B cell (primary cell): ENCODE measurements around the gene ATP6V1D. TPM values are rescaled to one million over a fixed set of nuclear protein-coding genes. Genes with fewer than 3 reads are reported as not detected.

ENCODE experiments used
- ATAC-seq: fragments of 200-7000 bp; cut with Tn5 transposase; one replicate; pipeline ENCODE4 v1.10.0; 2021; ENCODE audit warnings: low read depth, mild to moderate bottlenecking, moderate number of reproducible peaks, moderate library complexity
- CTCF ChIA-PET: fragments of 350-600 bp; sonication (Branson Sonifier 250); formaldehyde crosslinking; loops from one replicate; lab custom pipeline; 2021; ENCODE audit warnings: antibody characterized with exemption, inconsistent platforms; lab: Charles Lee
- POLR2A ChIA-PET: fragments of 350-600 bp; sonication (Branson Sonifier 250); formaldehyde crosslinking; loops from one replicate; lab custom pipeline; 2021; ENCODE audit warnings: antibody characterized with exemption; lab: Charles Lee
- DNase-seq: peaks from one replicate; pipeline ENCODE4 v3.0.0; 2013
- H2AFZ ChIP-seq: 2 replicates; pipeline ENCODE4 v1.6.1; 2012; ENCODE audit warnings: mild to moderate bottlenecking, low read depth, low read length; ENCODE audit not compliant: insufficient read depth, poor library complexity, severe bottlenecking
- H3K27ac ChIP-seq, 2 donors: 1 replicate in 1 of 2; 2 replicates in 1 of 2; pipeline ENCODE4 v1.5.1; 2012 to 2013; ENCODE audit warnings: low read length in 2 of 2, mild to moderate bottlenecking in 2 of 2, moderate library complexity in 1 of 2
- H3K27me3 ChIP-seq, 4 experiments: fragments of 200-600 bp in 1 of 4; sonication (generic) in 1 of 4; replicated peaks in 1 of 4; 1 replicate in 2 of 4; 2 replicates in 2 of 4; pipeline versions ENCODE4 v1.6.1 to v1.7.0; 2013 to 2016; ENCODE audit warnings: low read length in 3 of 4, mild to moderate bottlenecking in 2 of 4, mixed read lengths in 1 of 4, moderate library complexity in 1 of 4; ENCODE audit not compliant: insufficient read depth in 4 of 4, control insufficient read depth in 3 of 4; ENCODE audit errors: control extremely low read depth in 1 of 4
- H3K36me3 ChIP-seq, 2 experiments: replicated peaks in 1 of 2; 1 replicate in 1 of 2; 2 replicates in 1 of 2; pipeline versions ENCODE4 v1.6.1 to v1.7.1; 2013; ENCODE audit warnings: low read length in 1 of 2; ENCODE audit not compliant: insufficient read depth in 2 of 2, control insufficient read depth in 1 of 2; ENCODE audit errors: control extremely low read depth in 1 of 2, extremely low read depth in 1 of 2
- H3K4me1 ChIP-seq, 2 donors: fragments of 200-600 bp in 1 of 2; sonication (generic) in 1 of 2; 1 replicate in 1 of 2; 2 replicates in 1 of 2; pipeline versions ENCODE4 v1.5.1 to v1.6.1; 2013 to 2017; ENCODE audit warnings: low read length in 2 of 2; ENCODE audit not compliant: control insufficient read depth in 2 of 2, insufficient read depth in 2 of 2
- H3K4me2 ChIP-seq: replicated peaks from 2 replicates; pipeline ENCODE3; 2012; ENCODE audit warnings: mild to moderate bottlenecking, low read depth, low read length; ENCODE audit not compliant: poor library complexity, severe bottlenecking
- H3K4me3 ChIP-seq, 5 experiments: fragments of 200-600 bp in 1 of 5; sonication (generic) in 1 of 5; 1 replicate in 3 of 5; 2 replicates in 2 of 5; pipeline versions ENCODE4 v1.5.1 to v1.7.0; 2011 to 2016; ENCODE audit warnings: low read length in 4 of 5, mild to moderate bottlenecking in 4 of 5, low read depth in 2 of 5, control low read depth in 1 of 5, moderate library complexity in 1 of 5; ENCODE audit not compliant: insufficient read depth in 1 of 5; ENCODE audit errors: control extremely low read depth in 1 of 5, extremely low read depth in 1 of 5
- H3K79me2 ChIP-seq: fragments of 200-600 bp; sonication (generic); one replicate; pipeline ENCODE4 v1.6.0; 2016; ENCODE audit warnings: low read length; ENCODE audit not compliant: control insufficient read depth, insufficient read depth
- H3K9ac ChIP-seq: fragments of 200-600 bp; sonication (generic); 2 replicates; pipeline ENCODE4 v1.6.1; 2017; ENCODE audit warnings: mild to moderate bottlenecking, low read length, moderate library complexity
- H3K9me3 ChIP-seq, 3 donors: one replicate each; pipeline versions ENCODE4 v1.6.1 to v1.7.1; 2013; ENCODE audit warnings: low read length in 2 of 3; ENCODE audit not compliant: control insufficient read depth in 2 of 3, insufficient read depth in 1 of 3; ENCODE audit errors: control extremely low read depth in 1 of 3
- H4K20me1 ChIP-seq: 2 replicates; pipeline ENCODE4 v1.6.0; 2012; ENCODE audit warnings: mild to moderate bottlenecking, low read length; ENCODE audit not compliant: insufficient read depth, control insufficient read depth, poor library complexity, severe bottlenecking
- H3K27ac Mint-ChIP-seq: one replicate; pipeline ENCODE4 v1.8.0; 2021; ENCODE audit warnings: mixed read lengths
- H3K27me3 Mint-ChIP-seq: one replicate; pipeline ENCODE4 v1.8.0; 2021; ENCODE audit warnings: mixed read lengths
- H3K4me1 Mint-ChIP-seq: one replicate; pipeline ENCODE4 v1.8.0; 2021; ENCODE audit warnings: mixed read lengths
- H3K4me3 Mint-ChIP-seq: one replicate; pipeline ENCODE4 v1.8.0; 2021; ENCODE audit warnings: mixed read lengths
- H3K9me3 Mint-ChIP-seq: one replicate; pipeline ENCODE4 v1.8.0; 2022; ENCODE audit warnings: mixed read lengths; ENCODE audit not compliant: insufficient read depth
- EZH2 ChIP-seq: IDR thresholded peaks from 2 replicates; pipeline ENCODE4 v1.6.1; 2012; ENCODE audit warnings: borderline replicate concordance, low read depth, mild to moderate bottlenecking, moderate library complexity, low read length; ENCODE audit not compliant: insufficient read depth, poor library complexity, severe bottlenecking
- WGBS: methylation state at CpG from one replicate; pipeline ENCODE4 v1.1.5; 2013; ENCODE audit warnings: missing lambda C conversion rate; ENCODE audit not compliant: insufficient coverage; 5-methylcytosine and 5-hydroxymethylcytosine counted together
- intact Hi-C: fragments of 100-400 bp; cut with micrococcal nuclease; formaldehyde crosslinking; loops from one replicate; pipeline ENCODE4 v1.10.0; 2022
- polyA plus RNA-seq: library from polyadenylated mRNA; depleted of rRNA; stranded (reverse); fragments of >200 nt; gene quantifications from 2 replicates; pipeline ENCODE4 v1.2.3, GENCODE V29; 2012
- total RNA-seq, 2 donors: library from RNA; stranded (reverse); fragments of 120-200 nt in 1 of 2; gene quantifications; 1 replicate in 1 of 2; 2 replicates in 1 of 2; pipeline versions ENCODE4 v1.2.3 to v1.2.4, GENCODE V29; 2013 to 2022
- TF ChIP-seq, protein P1 (sequence below): fragments of 200-600 bp; IDR thresholded peaks from one replicate; pipeline ENCODE4 v1.8.0; 2022; ENCODE audit warnings: antibody characterized with exemption, mild to moderate bottlenecking

The ATP6V1D gene
- total and polyA plus RNA-seq, 2 donors (not counting 1 experiment from before 2014, with no cell fraction given): 6.4 to 35.3 TPM

DNA sequence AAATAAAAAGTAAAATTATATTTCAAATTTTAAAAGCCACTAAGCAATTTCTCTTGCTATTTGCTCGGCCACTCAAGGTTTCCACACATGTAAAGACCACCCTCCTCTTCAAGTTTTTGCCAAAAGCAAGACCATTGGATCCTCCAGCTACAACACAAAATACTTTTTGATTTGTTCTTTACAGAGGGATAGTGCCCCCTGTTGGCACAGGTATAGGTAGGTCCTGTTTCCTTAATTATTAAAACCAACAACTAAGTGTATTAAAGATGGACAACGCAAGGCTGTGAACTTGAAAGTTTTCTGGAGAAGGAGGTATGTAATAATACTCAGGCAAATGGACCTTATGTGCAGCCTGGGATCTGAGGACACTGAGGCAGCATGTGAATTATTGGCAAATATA is 23.8 kb downstream of the ATP6V1D start:
- Histone ChIP-seq H4K20me1 (no peaks in the 10 kb centered on the region), H3K9ac (no peak overlapping the region), H3K27ac (no peak overlapping the region), H3K9me3 (no peaks in the 10 kb centered on the region), H3K36me3 (peaks cover 13 to 73% of the 10 kb centered on the region in 2 experiments), H3K4me3 (no peak overlapping the region), H3K79me2 (no peaks in the 10 kb centered on the region), H2AFZ (no peak overlapping the region), H3K4me2 (no peak overlapping the region), H3K27me3 (no peaks in the 10 kb centered on the region), H3K4me1 (no peaks in the 10 kb centered on the region)
- Mint-ChIP-seq H3K27ac (no peak overlapping the region), H3K27me3 (no peaks in the 10 kb centered on the region), H3K4me3 (no peak overlapping the region), H3K4me1 (no peaks in the 10 kb centered on the region), H3K9me3 (no peaks in the 10 kb centered on the region)
- DNase-seq (peak; percentile 31), ATAC-seq (no peak)
- CTCF ChIA-PET: interaction anchor here (0.6 to 1.1 kb wide), 3 partner anchors 21 to 976 kb away, joined by 3 to 4 read pairs (median 3); no protein-coding TSS in a partner anchor
- intact Hi-C loops: loop anchor here (5.0 kb wide), 1 partner anchor 713 kb away; no protein-coding TSS in a partner anchor
- WGBS: no CpG with 5 or more reads among the region's 2 CpGs
- POLR2A ChIA-PET: no interaction called here
- no peak for TF ChIP-seq EZH2
- TF ChIP-seq, protein P1, sequence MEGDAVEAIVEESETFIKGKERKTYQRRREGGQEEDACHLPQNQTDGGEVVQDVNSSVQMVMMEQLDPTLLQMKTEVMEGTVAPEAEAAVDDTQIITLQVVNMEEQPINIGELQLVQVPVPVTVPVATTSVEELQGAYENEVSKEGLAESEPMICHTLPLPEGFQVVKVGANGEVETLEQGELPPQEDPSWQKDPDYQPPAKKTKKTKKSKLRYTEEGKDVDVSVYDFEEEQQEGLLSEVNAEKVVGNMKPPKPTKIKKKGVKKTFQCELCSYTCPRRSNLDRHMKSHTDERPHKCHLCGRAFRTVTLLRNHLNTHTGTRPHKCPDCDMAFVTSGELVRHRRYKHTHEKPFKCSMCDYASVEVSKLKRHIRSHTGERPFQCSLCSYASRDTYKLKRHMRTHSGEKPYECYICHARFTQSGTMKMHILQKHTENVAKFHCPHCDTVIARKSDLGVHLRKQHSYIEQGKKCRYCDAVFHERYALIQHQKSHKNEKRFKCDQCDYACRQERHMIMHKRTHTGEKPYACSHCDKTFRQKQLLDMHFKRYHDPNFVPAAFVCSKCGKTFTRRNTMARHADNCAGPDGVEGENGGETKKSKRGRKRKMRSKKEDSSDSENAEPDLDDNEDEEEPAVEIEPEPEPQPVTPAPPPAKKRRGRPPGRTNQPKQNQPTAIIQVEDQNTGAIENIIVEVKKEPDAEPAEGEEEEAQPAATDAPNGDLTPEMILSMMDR: peak; percentile 51

DNA sequence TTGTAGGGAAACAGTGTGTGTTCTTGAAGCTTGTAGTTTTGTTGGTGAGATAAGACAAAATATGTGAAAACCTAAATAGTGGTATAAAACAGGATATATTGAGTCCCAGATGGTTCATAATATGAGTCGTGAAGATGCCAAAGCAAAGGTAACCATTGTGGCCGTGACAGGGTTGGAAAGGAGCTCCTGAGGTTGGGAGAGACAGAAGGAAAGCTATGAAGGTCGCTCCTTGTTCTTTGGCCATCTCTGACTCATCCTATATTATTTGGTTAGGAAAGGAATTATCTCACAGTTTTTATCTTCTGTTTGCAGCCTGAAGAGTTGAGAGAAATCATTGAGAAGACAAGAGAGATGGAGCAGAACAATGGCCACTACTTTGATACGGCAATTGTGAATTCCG is 27.1 kb downstream of the ATP6V1D start:
- Histone ChIP-seq H3K27me3 (no peaks in the 10 kb centered on the region), H3K36me3 (peaks cover 14 to 53% of the 10 kb centered on the region in 2 experiments), H3K4me3 (no peak overlapping the region), H3K4me1 (no peaks in the 10 kb centered on the region), H2AFZ (no peak overlapping the region), H3K4me2 (no peak overlapping the region), H4K20me1 (no peaks in the 10 kb centered on the region), H3K9ac (no peak overlapping the region), H3K27ac (no peak overlapping the region), H3K9me3 (no peaks in the 10 kb centered on the region), H3K79me2 (no peaks in the 10 kb centered on the region)
- ChIA-PET CTCF (no interaction called here), POLR2A (no interaction called here)
- ATAC-seq: no peak
- DNase-seq: no peak
- H3K4me3 Mint-ChIP-seq: no peak overlapping the region
- no peaks in the 10 kb centered on the region for H3K4me1 Mint-ChIP-seq
- intact Hi-C loops: no loop called here
- H3K9me3 Mint-ChIP-seq: no peaks in the 10 kb centered on the region
- TF ChIP-seq EZH2: no peak
- TF ChIP-seq, protein P1: no peak
- H3K27ac Mint-ChIP-seq: no peak overlapping the region
- WGBS: 98% methylated on average over 4 of the region's 5 CpGs
- H3K27me3 Mint-ChIP-seq: no peaks in the 10 kb centered on the region
